ENCODE results near the gene TRIM37. TPM values are rescaled to one million over a fixed set of nuclear protein-coding genes. Genes with fewer than 3 reads are reported as not detected.

TRIM37 gene, protein sequence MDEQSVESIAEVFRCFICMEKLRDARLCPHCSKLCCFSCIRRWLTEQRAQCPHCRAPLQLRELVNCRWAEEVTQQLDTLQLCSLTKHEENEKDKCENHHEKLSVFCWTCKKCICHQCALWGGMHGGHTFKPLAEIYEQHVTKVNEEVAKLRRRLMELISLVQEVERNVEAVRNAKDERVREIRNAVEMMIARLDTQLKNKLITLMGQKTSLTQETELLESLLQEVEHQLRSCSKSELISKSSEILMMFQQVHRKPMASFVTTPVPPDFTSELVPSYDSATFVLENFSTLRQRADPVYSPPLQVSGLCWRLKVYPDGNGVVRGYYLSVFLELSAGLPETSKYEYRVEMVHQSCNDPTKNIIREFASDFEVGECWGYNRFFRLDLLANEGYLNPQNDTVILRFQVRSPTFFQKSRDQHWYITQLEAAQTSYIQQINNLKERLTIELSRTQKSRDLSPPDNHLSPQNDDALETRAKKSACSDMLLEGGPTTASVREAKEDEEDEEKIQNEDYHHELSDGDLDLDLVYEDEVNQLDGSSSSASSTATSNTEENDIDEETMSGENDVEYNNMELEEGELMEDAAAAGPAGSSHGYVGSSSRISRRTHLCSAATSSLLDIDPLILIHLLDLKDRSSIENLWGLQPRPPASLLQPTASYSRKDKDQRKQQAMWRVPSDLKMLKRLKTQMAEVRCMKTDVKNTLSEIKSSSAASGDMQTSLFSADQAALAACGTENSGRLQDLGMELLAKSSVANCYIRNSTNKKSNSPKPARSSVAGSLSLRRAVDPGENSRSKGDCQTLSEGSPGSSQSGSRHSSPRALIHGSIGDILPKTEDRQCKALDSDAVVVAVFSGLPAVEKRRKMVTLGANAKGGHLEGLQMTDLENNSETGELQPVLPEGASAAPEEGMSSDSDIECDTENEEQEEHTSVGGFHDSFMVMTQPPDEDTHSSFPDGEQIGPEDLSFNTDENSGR
- total RNA-seq (ENCODE audit: unreplicated experiment) = 24.8 TPM
- long read RNA-seq, full-length matches to known transcripts = 5 of 10 reads
- long read RNA-seq, partial matches to known transcripts = 1 of 10 reads
- long read RNA-seq, other reads (novel, unspliced or antisense) = 4 of 10 reads

DNA sequence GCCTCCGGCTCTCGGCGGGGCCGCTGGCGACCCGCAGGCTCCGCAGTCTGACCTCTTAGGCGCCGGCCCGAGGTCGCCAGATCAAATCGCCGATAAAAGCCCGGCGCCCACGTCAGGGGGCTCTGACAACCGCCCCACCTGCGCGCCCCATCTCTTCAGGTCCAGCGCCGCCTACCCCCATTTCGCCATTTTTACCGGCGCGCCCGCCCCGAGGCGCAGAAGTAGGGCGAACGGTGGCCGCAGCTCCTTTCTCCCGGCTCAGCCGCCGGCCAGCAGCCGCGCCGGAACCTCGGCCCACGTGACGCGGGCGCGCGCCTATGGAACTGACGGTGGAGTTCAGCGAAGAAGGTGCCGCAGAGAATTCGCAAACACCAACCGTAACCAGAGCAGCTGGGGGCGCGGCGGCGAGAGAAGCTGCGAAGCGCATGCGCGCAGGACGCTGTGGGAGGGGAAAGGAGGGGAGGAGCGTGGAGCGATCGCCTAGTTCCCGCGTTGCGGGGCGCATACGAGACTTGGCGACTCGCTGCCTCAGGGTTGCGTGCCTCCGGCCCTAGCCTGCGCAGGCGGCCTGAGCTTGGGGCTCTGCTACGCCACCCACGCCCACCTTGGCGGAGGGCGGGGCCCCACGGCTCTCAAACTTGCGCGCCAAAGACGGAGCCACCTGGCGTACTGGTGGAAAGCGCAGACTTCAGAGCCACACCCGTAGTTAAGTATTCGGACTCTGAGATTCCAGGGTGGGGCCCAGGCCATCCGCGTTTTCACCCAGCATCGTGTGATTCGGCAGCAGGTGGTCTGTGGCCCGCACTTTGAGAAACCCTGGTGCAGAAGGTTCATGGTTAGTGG is at the start of gene TRIM37:
Gene TRIM37, minus strand, starts transcription at position 418 of the 843 bp plus-strand sequence. CDS start 419 bp downstream, outside the sequence.
- TF ChIP-seq, protein P1, sequence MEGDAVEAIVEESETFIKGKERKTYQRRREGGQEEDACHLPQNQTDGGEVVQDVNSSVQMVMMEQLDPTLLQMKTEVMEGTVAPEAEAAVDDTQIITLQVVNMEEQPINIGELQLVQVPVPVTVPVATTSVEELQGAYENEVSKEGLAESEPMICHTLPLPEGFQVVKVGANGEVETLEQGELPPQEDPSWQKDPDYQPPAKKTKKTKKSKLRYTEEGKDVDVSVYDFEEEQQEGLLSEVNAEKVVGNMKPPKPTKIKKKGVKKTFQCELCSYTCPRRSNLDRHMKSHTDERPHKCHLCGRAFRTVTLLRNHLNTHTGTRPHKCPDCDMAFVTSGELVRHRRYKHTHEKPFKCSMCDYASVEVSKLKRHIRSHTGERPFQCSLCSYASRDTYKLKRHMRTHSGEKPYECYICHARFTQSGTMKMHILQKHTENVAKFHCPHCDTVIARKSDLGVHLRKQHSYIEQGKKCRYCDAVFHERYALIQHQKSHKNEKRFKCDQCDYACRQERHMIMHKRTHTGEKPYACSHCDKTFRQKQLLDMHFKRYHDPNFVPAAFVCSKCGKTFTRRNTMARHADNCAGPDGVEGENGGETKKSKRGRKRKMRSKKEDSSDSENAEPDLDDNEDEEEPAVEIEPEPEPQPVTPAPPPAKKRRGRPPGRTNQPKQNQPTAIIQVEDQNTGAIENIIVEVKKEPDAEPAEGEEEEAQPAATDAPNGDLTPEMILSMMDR (IDR thresholded peaks at IDR 0.05; ENCODE audit: unreplicated experiment) = no peak
- Mint-ChIP-seq H3K36me3 (ENCODE audit: low read depth, unreplicated experiment) (peaks cover 9% of the 10 kb centered on the region), H3K27ac (ENCODE audit: unreplicated experiment) (peak within 1 kb of the TSS; percentile 72), H3K27me3 (ENCODE audit: unreplicated experiment) (no peaks in the 10 kb centered on the region), H3K4me1 (ENCODE audit: unreplicated experiment) (peaks cover 4% of the 10 kb centered on the region), H3K4me3 (ENCODE audit: unreplicated experiment) (peak within 1 kb of the TSS; percentile 92), H3K9me3 (ENCODE audit: unreplicated experiment) (no peaks in the 10 kb centered on the region)
- DNase-seq (ENCODE audit: low spot score) = peak; percentile 99

DNA sequence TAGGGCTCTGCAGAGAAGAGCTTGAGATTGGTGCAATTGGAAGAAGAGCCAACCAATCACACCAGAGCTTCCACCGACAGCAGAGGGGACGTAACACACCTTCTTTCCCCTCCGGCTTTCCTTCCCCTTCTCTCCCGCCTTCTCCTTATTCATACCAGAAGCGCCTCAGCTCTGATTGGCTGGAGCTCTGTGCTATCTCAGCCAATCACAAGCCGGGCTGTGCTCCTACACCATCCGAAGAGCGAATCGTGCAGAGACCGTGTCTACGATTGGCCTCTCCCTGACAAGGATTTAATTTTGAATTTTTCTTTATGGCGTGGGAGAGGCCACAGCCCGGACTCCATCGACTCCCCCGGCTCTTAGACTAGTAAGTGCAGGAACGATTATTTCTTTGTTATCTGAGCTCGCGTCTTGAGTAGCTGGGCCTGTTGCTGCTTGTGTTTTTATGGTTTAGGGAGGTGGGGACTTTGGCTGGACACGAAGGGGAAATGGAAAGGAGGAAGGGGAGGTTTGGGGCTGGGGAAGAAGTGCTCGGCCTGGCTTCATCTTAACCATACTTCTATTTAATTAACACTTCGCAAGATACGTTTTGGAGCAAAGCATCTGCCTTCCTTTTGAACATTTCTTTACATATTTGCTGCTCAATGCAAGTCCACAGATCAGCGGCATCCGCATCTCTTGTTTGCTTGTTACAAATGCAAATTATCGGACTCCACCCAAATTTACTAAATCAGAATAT is 48.9 kb upstream of the TRIM37 start, which contains the start of gene PRR11:
Gene PRR11, plus strand, starts transcription at position 308 of the 739 bp plus-strand sequence. CDS start 14,007 bp downstream, outside the sequence.
- Mint-ChIP-seq H3K36me3 (ENCODE audit: low read depth, unreplicated experiment) (no peaks in the 10 kb centered on the region), H3K27ac (ENCODE audit: unreplicated experiment) (no peak within 1 kb of the TSS), H3K9me3 (ENCODE audit: unreplicated experiment) (no peaks in the 10 kb centered on the region), H3K4me3 (ENCODE audit: unreplicated experiment) (no peak within 1 kb of the TSS), H3K27me3 (ENCODE audit: unreplicated experiment) (no peaks in the 10 kb centered on the region), H3K4me1 (ENCODE audit: unreplicated experiment) (peaks cover 10% of the 10 kb centered on the region)
- peak; percentile 85 for DNase-seq (ENCODE audit: low spot score)
- TF ChIP-seq, protein P1 (IDR thresholded peaks at IDR 0.05; ENCODE audit: unreplicated experiment) = no peak

DNA sequence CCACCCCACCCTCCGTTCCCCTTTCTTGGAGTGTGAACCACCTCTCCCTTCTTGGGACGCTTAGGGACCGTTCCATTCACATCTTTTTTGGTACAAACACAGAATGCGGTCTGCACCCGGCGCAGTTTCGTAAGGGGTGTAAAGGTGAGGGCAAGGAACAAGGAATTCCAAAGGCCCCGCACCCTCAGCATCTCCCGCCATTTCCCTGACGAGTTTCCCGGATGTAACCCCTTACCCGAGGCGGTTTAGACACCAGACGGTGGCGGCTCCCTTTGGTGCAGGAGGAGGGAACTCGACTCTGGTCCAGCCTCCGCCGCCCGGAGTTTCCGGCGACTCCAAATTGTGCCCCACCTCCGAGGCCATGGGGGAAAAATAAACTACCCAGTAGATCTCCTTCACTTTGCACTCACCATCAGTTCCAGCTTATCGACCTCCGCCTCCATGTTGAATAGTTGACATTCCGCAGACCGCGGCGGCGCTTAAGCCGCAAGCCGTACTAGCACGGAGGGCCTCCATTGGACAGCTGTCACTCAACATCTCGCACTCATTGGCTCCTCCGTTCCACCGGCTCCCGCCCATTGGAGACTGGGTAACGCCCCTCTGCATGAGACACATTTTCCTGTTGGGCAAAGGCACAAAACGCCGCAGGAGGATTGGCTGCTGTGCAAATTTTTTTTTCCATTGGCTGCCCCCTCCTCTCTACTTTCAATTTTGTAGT is 48.2 kb upstream of the TRIM37 start, which contains the start of gene SKA2:
Gene SKA2, minus strand, starts transcription at position 466 of the 718 bp plus-strand sequence. Its CDS starts 23 bp downstream, at position 443.
- H3K27me3 Mint-ChIP-seq (ENCODE audit: unreplicated experiment) = no peaks in the 10 kb centered on the region
- no peak within 1 kb of the TSS for H3K4me3 Mint-ChIP-seq (ENCODE audit: unreplicated experiment)
- DNase-seq (ENCODE audit: low spot score) = peak; percentile 92
- H3K4me1 Mint-ChIP-seq (ENCODE audit: unreplicated experiment) = peaks cover 10% of the 10 kb centered on the region
- H3K36me3 Mint-ChIP-seq (ENCODE audit: low read depth, unreplicated experiment) = no peaks in the 10 kb centered on the region
- no peaks in the 10 kb centered on the region for H3K9me3 Mint-ChIP-seq (ENCODE audit: unreplicated experiment)
- TF ChIP-seq, protein P1 (IDR thresholded peaks at IDR 0.05; ENCODE audit: unreplicated experiment) = no peak
- H3K27ac Mint-ChIP-seq (ENCODE audit: unreplicated experiment) = no peak within 1 kb of the TSS
